Urinary bladder (tissue), 4 donors: Measurements from ENCODE around the gene GABRB1. TPM values are rescaled to one million over a fixed set of nuclear protein-coding genes. Genes with fewer than 3 reads are reported as not detected.
"Not testable (repeated sequence)": the region's sequence is repeated elsewhere in the genome, so short reads cannot be mapped to it uniquely, and the experiment has no call there.

Experiments
- DNase-seq: peaks from one replicate; pipeline ENCODE4 v3.0.0-alpha.2; 2015; ENCODE audit errors: extremely low spot score
- H3K27ac ChIP-seq: one replicate; pipeline ENCODE4 v1.5.1; 2013; ENCODE audit warnings: low read depth, mild to moderate bottlenecking, moderate library complexity
- H3K36me3 ChIP-seq: one replicate; pipeline ENCODE4 v1.6.1; 2013; ENCODE audit warnings: mild to moderate bottlenecking, moderate library complexity; ENCODE audit not compliant: insufficient read depth
- H3K4me1 ChIP-seq: one replicate; pipeline ENCODE4 v1.6.1; 2013; ENCODE audit warnings: mild to moderate bottlenecking, moderate library complexity; ENCODE audit not compliant: insufficient read depth
- H3K4me3 ChIP-seq: one replicate; pipeline ENCODE4 v1.5.1; 2013; ENCODE audit warnings: low read depth, low read length
- WGBS: extraction: QIAGEN DNeasy Blood & Tissue Kit; methylation state at CpG from one replicate; pipeline ENCODE4 v1.1.7; 2013; 5-methylcytosine and 5-hydroxymethylcytosine counted together
- polyA plus RNA-seq: library from polyadenylated mRNA; stranded (reverse); fragments of 200-250 nt; gene quantifications from one replicate; pipeline ENCODE4 v1.2.3, GENCODE V29; 2013
- total RNA-seq: library from RNA; depleted of rRNA; stranded (reverse); fragments of >200 nt; gene quantifications from one replicate; pipeline ENCODE4 v1.2.3, GENCODE V29; 2014
- donor health status: healthy with polysubstance abuse.
- donor health status: healthy.

The GABRB1 gene
- total and polyA plus RNA-seq, 2 donors: 0.79 TPM; not detected in 1

DNA sequence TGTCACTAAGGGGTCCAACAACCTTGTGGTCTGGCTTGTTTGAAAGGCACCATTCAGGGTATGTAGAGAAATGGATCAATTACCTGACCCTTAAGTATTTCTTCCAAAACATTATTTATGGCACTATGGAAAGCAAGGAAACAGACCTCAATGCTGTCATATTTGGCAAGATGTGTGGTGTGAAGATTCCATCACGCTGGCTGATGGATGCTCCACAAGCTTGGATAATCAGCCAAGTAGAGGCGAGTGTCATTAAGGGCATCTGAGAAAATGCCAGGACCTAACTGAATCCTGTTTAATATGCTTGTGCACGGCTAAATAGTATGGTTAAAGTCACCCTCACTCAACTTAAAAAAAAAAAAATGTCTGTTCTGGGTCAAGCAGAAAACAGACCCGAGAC is 311.4 kb downstream of the GABRB1 start:
- WGBS: 75% methylated on average over 4 of the region's 4 CpGs
- no peak overlapping the region for H3K27ac ChIP-seq
- no peak for DNase-seq
- H3K4me1 ChIP-seq: no peaks in the 10 kb centered on the region
- no peak overlapping the region for H3K4me3 ChIP-seq
- H3K36me3 ChIP-seq: no peaks in the 10 kb centered on the region

DNA sequence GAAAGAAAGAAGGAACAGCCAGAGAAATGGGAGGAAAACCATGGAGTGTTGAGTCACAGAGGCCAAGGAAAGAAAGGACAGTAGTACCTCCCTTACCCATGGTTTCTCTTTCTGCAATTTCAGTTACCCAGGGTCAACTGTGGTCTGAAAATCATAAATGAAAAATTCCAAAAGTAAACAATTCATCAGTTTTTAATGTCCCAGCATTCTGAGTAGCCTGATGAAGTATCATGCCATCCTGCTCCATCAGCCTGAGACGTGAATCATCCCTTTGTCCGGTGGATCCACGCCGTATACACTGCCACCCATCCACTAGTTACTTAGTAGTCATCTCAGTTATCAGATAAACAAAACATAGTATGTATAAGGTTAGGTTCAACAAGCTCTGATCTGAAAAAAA is 318.0 kb downstream of the GABRB1 start:
- Histone ChIP-seq H3K4me3 (no peak overlapping the region), H3K4me1 (no peaks in the 10 kb centered on the region), H3K36me3 (no peaks in the 10 kb centered on the region), H3K27ac (no peak overlapping the region)
- no peak for DNase-seq
- WGBS: 88% methylated on average over 4 of the region's 4 CpGs

DNA sequence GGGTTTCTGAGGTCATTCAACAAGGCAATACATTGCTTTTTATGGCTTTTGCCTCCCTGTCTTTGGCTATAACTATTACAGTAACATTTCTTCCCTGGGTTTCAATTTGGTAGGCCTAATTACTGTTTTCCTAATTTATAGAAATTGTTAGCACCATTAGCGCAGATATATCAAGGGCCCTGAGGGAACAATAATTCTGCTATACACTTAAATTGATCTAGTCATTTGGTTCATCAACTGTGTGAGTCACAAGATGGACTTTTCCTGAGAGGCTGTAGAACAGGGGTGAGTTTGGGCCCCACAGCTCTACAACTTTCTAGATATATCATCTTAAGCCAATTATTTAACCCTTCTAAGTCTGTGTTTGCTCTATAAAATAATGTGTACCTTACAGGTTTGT is 324.2 kb downstream of the GABRB1 start:
- Histone ChIP-seq H3K4me1 (no peaks in the 10 kb centered on the region), H3K36me3 (no peaks in the 10 kb centered on the region), H3K4me3 (no peak overlapping the region), H3K27ac (no peak overlapping the region)
- no peak for DNase-seq
- 98% methylated on average over 1 of the region's 1 CpG for WGBS

DNA sequence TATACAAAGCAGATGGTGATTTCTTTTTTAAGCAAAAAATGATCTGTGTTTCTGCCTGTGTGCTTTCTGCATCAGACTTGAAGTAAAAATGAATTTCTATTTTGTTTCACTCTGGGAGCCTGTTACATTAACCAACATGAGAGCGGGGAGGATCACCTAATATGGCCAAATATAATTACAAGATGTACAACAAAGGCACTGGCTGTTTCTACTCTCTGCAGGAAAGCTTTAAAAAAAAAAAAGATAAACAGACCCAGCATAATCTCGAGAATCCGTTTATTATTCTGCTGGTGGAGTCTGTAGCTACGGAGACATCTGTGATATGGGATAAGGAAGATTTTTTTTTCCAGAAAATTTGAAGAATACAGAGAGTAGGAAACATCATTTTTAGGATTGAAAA is 328.5 kb downstream of the GABRB1 start:
- Histone ChIP-seq H3K4me3 (no peak overlapping the region), H3K4me1 (no peaks in the 10 kb centered on the region), H3K27ac (no peak overlapping the region), H3K36me3 (no peaks in the 10 kb centered on the region)
- no peak for DNase-seq
- WGBS: 28% methylated on average over 4 of the region's 4 CpGs

DNA sequence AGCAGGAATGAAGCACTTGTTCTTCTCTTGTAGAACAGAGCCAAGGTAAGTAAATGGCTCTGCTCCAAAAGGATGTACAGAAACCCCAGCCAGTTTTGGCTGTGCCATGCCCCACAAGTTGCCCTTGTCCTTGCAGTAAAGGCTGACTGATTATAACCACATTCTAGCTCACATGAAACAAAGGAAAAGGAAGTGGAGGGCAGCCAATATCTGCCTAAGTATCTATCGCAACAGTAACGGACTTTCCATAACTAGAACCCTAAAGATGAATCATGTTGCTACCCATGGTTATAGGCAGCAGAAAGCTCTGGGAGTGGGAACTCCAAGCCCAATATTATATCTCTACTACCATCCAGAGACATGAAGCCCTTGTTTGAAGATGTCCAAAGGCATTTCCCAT is 336.4 kb downstream of the GABRB1 start:
- H3K27ac ChIP-seq: no peak overlapping the region
- no peak for DNase-seq
- no peaks in the 10 kb centered on the region for H3K36me3 ChIP-seq
- 66% methylated on average over 2 of the region's 2 CpGs for WGBS
- no peak overlapping the region for H3K4me3 ChIP-seq
- H3K4me1 ChIP-seq: no peaks in the 10 kb centered on the region

DNA sequence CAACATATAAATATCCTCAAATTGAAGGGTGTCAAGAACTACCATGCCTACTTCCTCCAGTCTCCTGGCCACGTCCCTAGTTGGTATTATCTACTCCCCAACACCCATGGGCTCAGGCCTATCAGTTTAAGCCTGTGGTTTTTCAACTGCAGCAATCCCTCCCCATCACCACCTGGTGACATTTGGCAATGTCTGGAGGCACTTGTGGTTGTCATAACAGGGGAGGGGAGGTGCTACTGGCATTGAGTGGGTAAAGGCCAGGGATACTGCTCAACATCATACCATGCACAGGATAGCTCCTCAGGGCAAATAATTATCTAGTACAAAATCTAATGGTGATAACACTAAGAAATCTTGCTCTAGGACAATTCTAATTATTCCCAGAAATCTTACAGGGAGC is 336.8 kb downstream of the GABRB1 start:
- no peak overlapping the region for H3K27ac ChIP-seq
- H3K4me3 ChIP-seq: no peak overlapping the region
- H3K4me1 ChIP-seq: no peaks in the 10 kb centered on the region
- DNase-seq: no peak
- WGBS: 52% methylated on average over 1 of the region's 1 CpG
- no peaks in the 10 kb centered on the region for H3K36me3 ChIP-seq

DNA sequence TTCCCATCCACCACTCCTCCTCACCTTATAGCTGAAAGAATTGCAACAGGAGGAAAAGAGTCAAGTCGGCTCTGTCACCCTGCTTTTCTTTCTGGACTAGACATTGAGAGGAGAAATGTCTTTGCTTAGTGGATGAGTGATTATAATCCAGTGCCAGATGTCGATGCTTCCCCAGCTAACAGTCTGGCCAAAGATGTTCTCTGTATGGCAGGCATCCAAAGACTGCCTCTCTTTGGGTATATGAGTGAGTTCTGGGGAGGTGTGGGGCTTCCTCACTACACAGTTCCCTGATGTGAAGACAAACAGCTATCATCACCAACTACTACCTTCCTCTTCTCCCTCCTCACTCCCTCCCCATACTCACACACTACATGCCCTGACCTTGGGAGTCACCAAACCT is 341.2 kb downstream of the GABRB1 start:
- WGBS: 43% methylated on average over 2 of the region's 2 CpGs
- DNase-seq: no peak
- Histone ChIP-seq H3K4me1 (no peaks in the 10 kb centered on the region), H3K27ac (no peak overlapping the region), H3K36me3 (no peaks in the 10 kb centered on the region), H3K4me3 (no peak overlapping the region)

DNA sequence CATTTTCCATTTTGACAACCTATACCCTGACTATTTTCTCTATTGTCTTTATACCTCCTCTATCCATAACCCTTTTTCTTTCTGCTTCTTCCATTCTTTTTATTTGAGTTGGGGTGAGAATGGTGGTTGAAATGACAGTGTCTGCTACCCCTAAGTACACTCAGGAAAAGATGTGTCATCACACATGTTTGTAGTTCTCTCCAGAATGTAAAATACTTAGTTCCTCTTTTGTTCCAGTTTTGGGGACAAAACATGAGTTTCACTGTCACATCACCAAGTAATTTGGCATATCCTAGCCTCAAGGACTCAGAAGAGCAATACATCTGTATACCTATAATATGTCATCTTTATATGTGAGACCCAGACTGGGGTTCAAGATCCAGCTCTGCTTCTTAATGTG is 341.8 kb downstream of the GABRB1 start:
- DNase-seq: no peak
- H3K4me1 ChIP-seq: no peaks in the 10 kb centered on the region
- no peak overlapping the region for H3K27ac ChIP-seq
- H3K4me3 ChIP-seq: no peak overlapping the region
- no peaks in the 10 kb centered on the region for H3K36me3 ChIP-seq

DNA sequence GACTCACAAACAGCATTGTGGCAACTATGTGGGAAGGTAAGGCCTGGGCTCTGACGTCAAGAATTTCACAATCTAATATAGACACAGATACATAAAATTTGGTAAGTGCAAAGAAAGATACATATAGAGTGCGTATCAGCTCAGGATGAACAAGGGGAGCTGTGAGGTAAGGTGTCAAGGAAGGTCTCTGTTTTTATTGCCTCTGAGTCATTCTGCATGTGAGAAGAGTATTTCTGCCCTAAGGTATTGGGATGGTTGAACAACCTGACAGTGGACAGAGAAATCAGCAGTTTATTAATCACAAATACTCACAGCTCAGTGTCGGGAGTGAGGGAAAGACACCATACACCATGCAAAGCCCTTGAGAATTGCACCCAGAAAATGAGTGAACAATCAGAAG is 342.3 kb downstream of the GABRB1 start:
- Histone ChIP-seq H3K4me1 (no peaks in the 10 kb centered on the region), H3K4me3 (no peak overlapping the region), H3K27ac (no peak overlapping the region), H3K36me3 (no peaks in the 10 kb centered on the region)
- no peak for DNase-seq
- WGBS: 90% methylated on average over 3 of the region's 3 CpGs

DNA sequence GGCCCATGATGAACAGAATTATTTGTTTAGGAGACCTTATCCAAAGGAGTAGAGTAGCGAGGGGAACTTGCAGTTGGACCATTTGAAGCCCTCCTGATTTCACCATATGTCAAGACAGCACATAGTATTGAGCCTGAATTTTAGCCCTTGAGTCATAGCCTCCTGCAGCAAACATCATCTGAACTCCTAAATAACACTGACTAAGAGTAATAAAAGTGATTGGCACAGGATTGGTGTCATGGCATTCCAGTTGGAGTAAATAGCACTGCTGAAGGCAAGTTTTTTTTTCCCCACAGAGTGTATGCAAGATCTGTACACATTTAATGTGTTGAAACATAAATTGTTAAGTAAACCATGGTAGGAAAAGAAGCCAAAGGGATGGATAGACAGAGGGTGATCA is 343.1 kb downstream of the GABRB1 start:
- Histone ChIP-seq H3K27ac (no peak overlapping the region), H3K4me1 (no peaks in the 10 kb centered on the region), H3K36me3 (no peaks in the 10 kb centered on the region), H3K4me3 (no peak overlapping the region)
- WGBS: 92% methylated on average over 1 of the region's 1 CpG
- no peak for DNase-seq

DNA sequence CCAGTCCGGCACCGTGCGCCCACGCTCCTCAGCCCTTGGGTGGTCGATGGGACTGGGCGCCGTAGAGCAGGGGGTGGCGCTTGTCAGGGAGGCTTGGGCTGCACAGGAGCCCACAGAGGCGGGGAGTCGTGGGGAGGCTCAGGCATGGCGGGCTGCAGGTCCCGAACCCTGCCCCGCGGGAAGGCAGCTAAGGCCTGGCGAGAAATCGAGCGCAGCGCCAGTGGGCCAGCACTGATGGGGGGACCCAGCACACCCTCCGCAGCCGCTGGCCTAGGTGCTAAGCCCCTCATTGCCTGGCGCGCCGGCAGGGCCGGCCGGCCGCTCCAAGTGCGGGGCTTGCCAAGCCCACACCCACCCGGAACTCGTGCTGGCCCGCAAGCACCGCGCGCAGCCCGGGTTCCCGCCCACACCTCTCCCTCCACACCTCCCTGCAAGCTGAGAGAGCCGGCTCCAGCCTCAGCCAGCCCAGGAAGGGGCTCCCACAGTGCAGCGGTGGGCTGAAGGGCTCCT is 346.7 kb downstream of the GABRB1 start:
- not testable (repeated sequence) for H3K27ac ChIP-seq, H3K4me3 ChIP-seq, DNase-seq, H3K36me3 ChIP-seq, H3K4me1 ChIP-seq
- 96% methylated on average over 37 of the region's 37 CpGs for WGBS

DNA sequence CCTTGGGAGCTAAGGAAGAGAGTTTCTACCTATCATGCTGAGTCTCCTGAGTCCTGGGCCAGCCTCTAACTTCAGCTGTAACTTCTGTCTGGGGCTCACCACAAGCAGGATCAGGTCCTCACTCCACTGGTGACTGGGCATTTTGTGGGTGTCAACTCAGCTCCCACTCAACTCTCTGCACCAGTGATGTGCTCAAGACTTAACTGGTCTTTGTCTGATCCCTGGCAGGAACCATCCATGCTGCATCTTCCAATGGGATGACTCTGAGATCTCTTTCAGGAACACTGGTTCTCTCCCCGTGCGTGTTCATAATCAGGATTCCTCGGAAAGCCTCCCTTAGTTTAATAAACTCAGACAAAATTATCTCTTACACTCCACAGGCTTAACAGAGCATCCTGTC is 349.8 kb downstream of the GABRB1 start:
- Histone ChIP-seq H3K36me3 (no peaks in the 10 kb centered on the region), H3K27ac (no peak overlapping the region), H3K4me1 (no peaks in the 10 kb centered on the region), H3K4me3 (no peak overlapping the region)
- WGBS: 78% methylated on average over 3 of the region's 3 CpGs
- DNase-seq: no peak

DNA sequence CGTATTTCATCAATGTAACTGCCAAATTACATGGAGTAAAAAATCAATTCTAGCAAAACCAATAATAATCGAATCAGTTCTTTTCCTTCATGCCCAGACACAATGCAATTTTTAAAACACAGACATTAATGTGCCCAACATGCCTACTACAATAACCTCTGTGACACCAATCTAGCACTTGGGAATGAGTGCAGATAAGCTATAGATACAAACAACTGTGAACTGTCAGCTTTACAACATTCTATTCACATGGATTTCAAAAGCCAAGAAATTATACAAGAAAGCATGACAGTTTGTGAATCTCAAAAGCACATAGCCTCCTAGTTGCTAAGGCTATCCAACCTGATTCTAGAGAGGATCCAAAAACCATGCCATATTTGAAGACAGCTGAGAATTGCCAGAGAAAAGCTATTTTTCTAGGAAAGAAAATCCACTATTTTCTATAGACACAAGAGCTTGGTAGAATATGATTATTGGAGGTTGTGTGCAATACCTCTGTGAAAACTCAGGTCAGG is 351.5 kb downstream of the GABRB1 start:
- Histone ChIP-seq H3K4me1 (no peaks in the 10 kb centered on the region), H3K27ac (no peak overlapping the region), H3K36me3 (no peaks in the 10 kb centered on the region), H3K4me3 (no peak overlapping the region)
- no peak for DNase-seq
- WGBS: 61% methylated on average over 2 of the region's 2 CpGs

DNA sequence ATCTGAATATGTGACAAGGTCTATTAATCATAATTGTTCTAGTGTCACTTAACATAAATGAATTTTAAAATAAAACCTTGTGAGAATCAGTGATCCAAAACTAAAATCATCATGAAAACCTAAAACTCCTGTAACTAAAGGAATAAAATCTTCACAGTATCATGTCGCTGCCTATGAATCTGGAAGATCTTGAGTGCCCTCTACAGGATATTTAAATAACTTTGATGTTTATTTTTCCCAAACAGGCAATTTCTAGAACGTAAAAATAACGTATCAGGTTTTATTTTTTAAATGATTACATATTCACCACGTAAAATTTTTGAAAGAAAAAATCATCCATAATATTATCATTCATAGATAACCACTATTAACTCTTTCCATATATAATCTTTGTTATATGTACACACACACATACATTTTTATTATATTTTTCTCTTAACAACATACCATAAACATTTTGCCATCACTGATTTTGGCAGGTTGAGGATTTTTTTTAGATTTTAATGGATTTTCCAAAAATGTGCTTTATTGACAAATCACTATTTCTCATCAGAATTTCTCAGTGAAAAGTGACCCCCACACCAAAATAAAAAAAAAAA is 352.6 kb downstream of the GABRB1 start:
- Histone ChIP-seq H3K27ac (no peak overlapping the region), H3K4me3 (no peak overlapping the region), H3K36me3 (no peaks in the 10 kb centered on the region), H3K4me1 (no peaks in the 10 kb centered on the region)
- DNase-seq: peak; percentile 21
- WGBS: 2% methylated on average over 4 of the region's 4 CpGs

DNA sequence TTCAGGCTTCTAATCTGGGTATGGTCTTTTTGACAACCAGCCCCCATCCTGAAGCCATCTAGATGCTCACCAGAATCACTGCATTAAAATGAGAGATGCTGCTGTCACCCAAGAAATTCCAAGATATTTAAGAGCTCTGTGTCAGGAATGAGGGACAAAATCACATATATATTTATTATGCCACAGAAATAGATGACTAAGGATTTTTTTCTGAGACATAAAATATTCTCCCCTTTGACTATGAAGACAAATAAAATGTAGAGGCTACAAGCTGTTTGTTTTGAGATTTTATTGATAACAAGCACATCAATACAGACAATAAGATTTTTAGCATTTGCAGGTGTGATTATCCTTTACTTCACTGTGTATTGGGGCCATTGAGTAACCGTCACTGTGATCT is 354.8 kb downstream of the GABRB1 start:
- no peaks in the 10 kb centered on the region for H3K4me1 ChIP-seq
- 82% methylated on average over 1 of the region's 1 CpG for WGBS
- H3K27ac ChIP-seq: no peak overlapping the region
- no peaks in the 10 kb centered on the region for H3K36me3 ChIP-seq
- no peak overlapping the region for H3K4me3 ChIP-seq
- no peak for DNase-seq
